ENCODE data around the gene PIGN. TPM values are rescaled to one million over a fixed set of nuclear protein-coding genes. Genes with fewer than 3 reads are reported as not detected.

PIGN gene
- total RNA-seq, 2 experiments from 2014 or later: 21.5 to 25.0 TPM

GRCh38 chr18:62072370-62072769 is 114.5 kb downstream of the PIGN start:
- Mint-ChIP-seq H3K4me1 (no peaks in the 10 kb centered on the region), H3K4me3 (no peak overlapping the region), H3K36me3 (peaks cover 19% of the 10 kb centered on the region), H3K9me3 (no peaks in the 10 kb centered on the region), H3K27me3 (no peaks in the 10 kb centered on the region), H3K27ac (no peak overlapping the region)
- no peak for DNase-seq

DNA sequence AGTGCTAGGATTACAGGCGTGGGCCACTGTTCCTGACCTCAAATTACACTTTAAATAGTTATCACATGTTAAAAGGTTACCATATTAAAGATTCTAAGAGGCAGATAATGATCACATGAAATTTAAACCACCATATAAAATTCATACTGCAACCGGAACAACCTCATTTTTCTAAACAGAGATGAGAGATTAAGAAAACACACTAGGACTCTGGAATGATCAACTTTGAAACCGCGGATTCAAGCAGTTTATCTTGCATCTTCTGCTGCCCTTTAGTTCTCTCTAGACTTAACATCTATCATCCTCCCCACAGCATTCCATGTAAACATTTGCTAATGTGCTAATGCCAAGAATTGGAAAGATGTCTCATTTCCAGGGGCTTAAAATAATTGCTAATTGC is 115.8 kb downstream of the PIGN start:
- Mint-ChIP-seq H3K4me3 (no peak overlapping the region), H3K27ac (no peak overlapping the region), H3K9me3 (peaks cover 2% of the 10 kb centered on the region), H3K36me3 (peaks cover 21% of the 10 kb centered on the region), H3K27me3 (no peaks in the 10 kb centered on the region), H3K4me1 (no peaks in the 10 kb centered on the region)
- no peak for DNase-seq

GRCh38 chr18:62070302-62070701 is 116.6 kb downstream of the PIGN start:
- Mint-ChIP-seq H3K27me3 (no peaks in the 10 kb centered on the region), H3K36me3 (peaks cover 21% of the 10 kb centered on the region), H3K9me3 (peaks cover 2% of the 10 kb centered on the region), H3K27ac (no peak overlapping the region), H3K4me1 (no peaks in the 10 kb centered on the region), H3K4me3 (no peak overlapping the region)
- DNase-seq: no peak

DNA sequence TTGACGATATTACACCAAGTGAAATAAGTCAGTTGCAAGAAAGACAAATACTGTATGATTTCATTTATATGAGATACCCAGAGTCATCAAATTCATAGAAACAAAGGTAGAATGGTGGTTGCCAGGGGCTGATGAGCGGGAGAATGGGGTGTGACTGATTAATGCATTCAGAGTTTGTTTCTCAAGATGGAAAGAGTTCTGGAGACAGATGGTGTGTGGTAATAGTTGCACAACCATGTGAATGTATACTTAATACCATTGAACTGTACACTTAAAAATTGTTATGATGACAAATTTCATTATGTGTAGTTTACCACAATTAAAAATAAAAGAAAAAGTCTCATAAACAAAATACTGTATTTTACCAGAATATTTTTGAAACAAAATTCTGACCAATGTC is 117.3 kb downstream of the PIGN start:
- DNase-seq: no peak
- peaks cover 27% of the 10 kb centered on the region for H3K36me3 Mint-ChIP-seq
- no peak overlapping the region for H3K27ac Mint-ChIP-seq
- peaks cover 2% of the 10 kb centered on the region for H3K9me3 Mint-ChIP-seq
- H3K27me3 Mint-ChIP-seq: no peaks in the 10 kb centered on the region
- H3K4me3 Mint-ChIP-seq: no peak overlapping the region
- H3K4me1 Mint-ChIP-seq: no peaks in the 10 kb centered on the region

DNA sequence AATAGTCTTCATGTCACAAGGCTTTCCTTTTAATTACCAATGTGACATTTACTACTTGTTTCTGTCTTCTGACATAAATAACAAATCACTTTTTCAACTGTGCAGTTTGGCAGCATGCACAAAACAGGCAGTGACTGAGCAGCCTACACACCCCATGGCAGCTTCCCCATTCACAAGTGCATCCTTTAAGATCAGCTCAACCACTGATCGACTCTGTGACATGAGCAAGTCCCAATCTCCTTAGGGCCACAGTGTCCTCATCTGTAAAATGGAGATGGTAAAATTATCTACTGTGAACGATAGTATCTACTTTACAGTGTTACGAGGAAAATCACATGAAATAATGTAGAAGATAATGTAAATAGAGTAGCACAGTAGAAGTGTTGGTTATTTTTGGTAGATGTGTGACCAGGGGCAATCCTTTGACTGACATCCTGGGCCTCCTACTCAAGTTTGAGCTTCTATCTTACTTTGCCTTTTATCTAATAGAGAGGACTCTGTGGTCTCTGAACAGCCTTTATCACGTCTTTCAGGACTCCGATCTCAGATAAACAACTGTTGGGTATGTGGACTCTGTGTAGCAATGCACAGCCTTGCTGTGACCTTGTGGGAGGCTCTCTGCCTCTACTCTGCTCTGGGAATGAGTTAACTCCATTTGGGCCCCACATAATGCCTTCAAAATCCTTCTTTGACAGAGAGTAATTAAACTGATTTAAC is 120.6 kb downstream of the PIGN start:
- H3K27ac Mint-ChIP-seq: no peak overlapping the region
- no peaks in the 10 kb centered on the region for H3K27me3 Mint-ChIP-seq
- H3K4me3 Mint-ChIP-seq: no peak overlapping the region
- no peak for DNase-seq
- H3K36me3 Mint-ChIP-seq: peaks cover 38% of the 10 kb centered on the region
- no peaks in the 10 kb centered on the region for H3K4me1 Mint-ChIP-seq
- H3K9me3 Mint-ChIP-seq: peaks cover 2% of the 10 kb centered on the region

DNA sequence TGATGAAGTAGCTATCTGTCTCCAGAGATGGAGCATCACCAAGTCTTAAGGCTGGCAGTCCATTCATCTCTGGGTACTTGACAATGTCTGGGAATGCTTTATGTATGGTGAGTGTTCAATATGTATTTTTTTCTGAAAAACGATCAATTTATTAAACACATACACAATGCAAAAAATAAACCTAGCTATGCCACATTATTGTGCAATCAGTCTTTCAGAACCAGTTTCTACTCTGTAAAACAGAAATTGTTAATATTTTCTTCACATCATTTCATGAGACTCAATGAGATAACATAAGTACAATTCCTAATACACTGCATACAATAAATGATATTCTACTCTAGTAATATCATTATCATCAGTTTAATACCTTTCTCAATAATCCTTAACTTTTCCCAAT is 122.5 kb downstream of the PIGN start:
- no peak overlapping the region for H3K27ac Mint-ChIP-seq
- H3K27me3 Mint-ChIP-seq: no peaks in the 10 kb centered on the region
- peaks cover 2% of the 10 kb centered on the region for H3K9me3 Mint-ChIP-seq
- H3K36me3 Mint-ChIP-seq: peaks cover 47% of the 10 kb centered on the region
- no peak for DNase-seq
- H3K4me3 Mint-ChIP-seq: no peak overlapping the region
- no peaks in the 10 kb centered on the region for H3K4me1 Mint-ChIP-seq

DNA sequence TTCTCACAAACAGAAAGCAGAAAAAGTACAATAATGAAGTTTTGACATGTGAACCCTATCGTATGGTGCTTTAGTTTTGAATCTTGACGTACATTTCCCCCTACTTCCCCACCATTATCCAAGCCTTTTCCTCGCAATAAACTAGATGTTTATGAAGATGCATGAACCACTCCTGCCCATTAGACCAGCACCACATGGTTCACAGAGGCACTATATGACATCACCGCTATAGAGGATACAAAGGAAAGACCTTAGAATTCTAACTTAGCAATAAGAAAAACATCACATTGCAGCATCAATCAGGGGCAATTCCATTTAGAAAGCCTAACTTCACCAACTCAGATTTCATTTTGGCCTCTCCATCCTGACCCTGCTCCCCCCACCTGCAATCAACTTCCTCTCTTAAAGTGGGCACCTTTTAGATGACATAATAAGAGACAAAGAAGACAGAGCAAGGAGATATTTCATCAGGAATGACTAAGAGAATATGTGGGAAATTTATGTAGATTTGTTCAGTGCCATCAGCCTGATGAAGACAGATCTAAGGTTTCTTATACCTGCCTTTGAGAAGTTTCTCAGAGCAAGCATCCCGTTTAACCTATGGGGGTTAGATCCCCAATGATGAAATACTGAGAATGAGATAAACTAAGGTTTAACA is 124.9 kb downstream of the PIGN start:
- peaks cover 50% of the 10 kb centered on the region for H3K36me3 Mint-ChIP-seq
- H3K9me3 Mint-ChIP-seq: peaks cover 2% of the 10 kb centered on the region
- H3K27ac Mint-ChIP-seq: no peak overlapping the region

GRCh38 chr18:62060820-62061219 is 126.0 kb downstream of the PIGN start:
- Mint-ChIP-seq H3K4me3 (no peak overlapping the region), H3K36me3 (peaks cover 52% of the 10 kb centered on the region), H3K27ac (no peak overlapping the region), H3K9me3 (no peaks in the 10 kb centered on the region), H3K27me3 (no peaks in the 10 kb centered on the region), H3K4me1 (no peaks in the 10 kb centered on the region)
- no peak for DNase-seq

More for the DNA sequence above, 124.9 kb downstream of the PIGN start:
- Mint-ChIP-seq H3K27me3 (no peaks in the 10 kb centered on the region), H3K4me1 (no peaks in the 10 kb centered on the region), H3K4me3 (no peak overlapping the region)
- DNase-seq: no peak

DNA sequence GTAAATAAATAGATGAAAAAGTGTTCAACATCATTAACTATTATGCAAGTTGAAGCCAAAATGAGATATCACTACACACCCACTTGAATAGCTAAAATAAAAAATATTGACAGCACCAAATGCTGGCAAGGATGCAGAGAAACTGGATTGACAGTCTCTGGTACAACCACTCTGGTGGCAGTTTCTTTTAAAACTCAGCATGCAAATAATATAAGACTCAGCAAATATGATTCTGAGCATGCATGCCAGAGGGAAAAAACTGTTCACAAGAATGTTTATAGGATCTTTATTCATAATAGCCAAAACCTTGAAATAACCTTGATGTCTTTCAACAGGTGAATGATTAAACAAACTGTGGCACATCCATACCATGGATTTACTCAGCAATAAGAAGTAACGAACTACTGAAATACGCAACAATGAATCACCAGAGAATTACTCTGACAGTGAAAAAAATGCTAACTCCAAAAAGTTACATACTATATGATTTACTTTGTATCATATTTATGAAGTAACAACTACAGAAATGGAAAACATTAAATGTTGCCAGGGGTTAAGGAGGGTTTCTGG is 131.8 kb downstream of the PIGN start:
- Mint-ChIP-seq H3K36me3 (peaks cover 45% of the 10 kb centered on the region), H3K9me3 (peaks cover 7% of the 10 kb centered on the region), H3K4me3 (no peak overlapping the region), H3K4me1 (no peaks in the 10 kb centered on the region), H3K27ac (no peak overlapping the region), H3K27me3 (no peaks in the 10 kb centered on the region)
- no peak for DNase-seq

GRCh38 chr18:62048279-62048678 is 138.6 kb downstream of the PIGN start:
- H3K9me3 Mint-ChIP-seq: peaks cover 12% of the 10 kb centered on the region
- H3K36me3 Mint-ChIP-seq: peaks cover 30% of the 10 kb centered on the region
- no peak overlapping the region for H3K27ac Mint-ChIP-seq
- no peak for DNase-seq
- H3K4me3 Mint-ChIP-seq: no peak overlapping the region
- no peaks in the 10 kb centered on the region for H3K27me3 Mint-ChIP-seq
- H3K4me1 Mint-ChIP-seq: no peaks in the 10 kb centered on the region

GRCh38 chr18:62045316-62045715 is 141.5 kb downstream of the PIGN start:
- DNase-seq: no peak
- H3K27ac Mint-ChIP-seq: no peak overlapping the region
- H3K9me3 Mint-ChIP-seq: peaks cover 9% of the 10 kb centered on the region
- H3K4me1 Mint-ChIP-seq: no peaks in the 10 kb centered on the region
- no peak overlapping the region for H3K4me3 Mint-ChIP-seq
- no peaks in the 10 kb centered on the region for H3K27me3 Mint-ChIP-seq
- H3K36me3 Mint-ChIP-seq: peaks cover 18% of the 10 kb centered on the region

DNA sequence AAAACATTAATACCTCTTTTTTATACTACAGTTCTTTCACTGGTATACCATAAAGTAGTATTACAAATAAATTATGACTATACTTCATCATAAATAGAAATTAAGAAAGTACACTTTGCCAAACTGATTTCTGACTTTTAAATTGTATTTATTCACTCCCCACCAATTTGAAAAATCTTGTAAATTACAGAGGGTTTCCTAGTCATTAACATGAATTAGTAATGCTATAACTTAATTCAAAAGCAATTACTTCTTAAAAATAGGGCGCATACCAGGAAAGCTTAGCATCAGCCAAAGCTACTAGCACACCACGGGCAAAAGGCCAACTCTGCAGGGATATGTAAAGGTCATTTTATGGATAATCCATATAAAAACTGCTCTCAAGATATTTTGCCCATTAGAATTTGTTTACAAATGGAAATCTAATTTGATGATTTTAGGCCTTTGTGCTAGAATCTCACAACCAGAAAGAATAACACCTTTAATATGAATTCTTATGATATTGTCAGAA is 142.3 kb downstream of the PIGN start:
- H3K9me3 Mint-ChIP-seq: peaks cover 9% of the 10 kb centered on the region
- DNase-seq: no peak
- no peaks in the 10 kb centered on the region for H3K4me1 Mint-ChIP-seq
- peaks cover 18% of the 10 kb centered on the region for H3K36me3 Mint-ChIP-seq
- H3K27ac Mint-ChIP-seq: no peak overlapping the region
- no peaks in the 10 kb centered on the region for H3K27me3 Mint-ChIP-seq
- no peak overlapping the region for H3K4me3 Mint-ChIP-seq

DNA sequence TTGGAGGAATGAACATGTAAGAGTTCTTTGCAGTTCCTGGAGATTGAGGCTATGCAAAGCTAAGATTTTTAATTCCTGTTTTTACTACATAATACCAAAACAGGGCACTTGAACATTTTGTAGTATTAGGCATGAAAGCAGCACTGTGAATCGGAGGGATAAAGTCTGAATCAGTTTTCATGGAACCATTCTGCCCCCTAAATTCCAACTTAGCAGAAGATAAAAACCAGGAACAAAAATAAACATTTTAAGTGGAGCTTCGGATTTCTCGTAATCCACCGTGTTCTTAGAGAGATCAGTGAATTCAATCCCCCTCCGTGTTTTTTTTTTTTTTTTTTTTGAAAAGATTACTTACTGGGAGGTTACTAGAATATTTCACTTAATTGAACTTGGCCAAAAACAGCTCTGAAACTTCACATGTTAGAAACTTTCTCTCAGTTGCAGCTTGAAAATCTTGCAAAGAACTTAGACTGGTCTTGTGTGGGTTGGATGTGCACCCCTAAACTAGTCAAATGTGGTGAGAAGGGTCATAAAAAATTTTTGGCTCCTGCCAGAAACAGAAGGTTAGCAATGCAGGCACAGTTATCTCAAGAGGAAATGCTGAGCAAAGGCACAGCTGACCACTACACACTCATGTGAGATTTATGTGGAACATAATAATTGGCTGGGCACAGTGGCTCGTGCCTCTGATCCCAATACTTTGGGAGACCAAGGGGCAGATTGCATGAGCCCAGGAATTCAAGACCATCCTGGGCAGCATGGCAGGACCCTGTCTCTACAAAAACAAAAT is 148.7 kb downstream of the PIGN start:
- H3K9me3 Mint-ChIP-seq: no peaks in the 10 kb centered on the region
- peaks cover under 1% of the 10 kb centered on the region for H3K4me1 Mint-ChIP-seq
- H3K27me3 Mint-ChIP-seq: no peaks in the 10 kb centered on the region
- no peak overlapping the region for H3K4me3 Mint-ChIP-seq
- no peak for DNase-seq
- H3K36me3 Mint-ChIP-seq: no peaks in the 10 kb centered on the region
- H3K27ac Mint-ChIP-seq: no peak overlapping the region

- no peak for DNase-seq
- Mint-ChIP-seq H3K4me1 (peaks cover 4% of the 10 kb centered on the region), H3K9me3 (no peaks in the 10 kb centered on the region), H3K27me3 (no peaks in the 10 kb centered on the region), H3K4me3 (no peak overlapping the region), H3K36me3 (no peaks in the 10 kb centered on the region), H3K27ac (no peak overlapping the region)
Measured at GRCh38 chr18:62037012-62037742, 149.7 kb downstream of the PIGN start.

All from activated naive CD8-positive, alpha-beta T cell treated with anti-CD3 and anti-CD28 coated beads for 36 hours (primary cell).